Mesothelial cell of epicardium (in vitro differentiated cells): ENCODE measurements around the gene SLC9A3. TPM values are rescaled to one million over a fixed set of nuclear protein-coding genes. Genes with fewer than 3 reads are reported as not detected.

ENCODE experiments used
- DNase-seq, 2 experiments: peaks; one replicate each; pipeline ENCODE4 v3.0.0; 2021; ENCODE audit warnings: low spot score in 2 of 2; ENCODE audit not compliant: unreplicated experiment in 2 of 2
- H3K27ac Mint-ChIP-seq: 2 replicates; pipeline ENCODE4 v1.8.0; 2021; ENCODE audit warnings: mixed read lengths
- H3K27me3 Mint-ChIP-seq: 2 replicates; pipeline ENCODE4 v1.8.0; 2021; ENCODE audit warnings: low read depth, mixed read lengths
- H3K36me3 Mint-ChIP-seq: 2 replicates; pipeline ENCODE4 v1.8.0; 2021; ENCODE audit warnings: mixed read lengths
- H3K4me1 Mint-ChIP-seq: 2 replicates; pipeline ENCODE4 v1.8.0; 2021; ENCODE audit warnings: mixed read lengths
- H3K4me3 Mint-ChIP-seq: 2 replicates; pipeline ENCODE4 v1.8.0; 2021; ENCODE audit warnings: mild to moderate bottlenecking, moderate library complexity, mixed read lengths
- H3K9me3 Mint-ChIP-seq: 2 replicates; pipeline ENCODE4 v1.8.0; 2021; ENCODE audit warnings: mixed read lengths
- CTCF ChIP-seq: fragments of 200-600 bp; sonication (generic); IDR thresholded peaks from one replicate; pipeline ENCODE4 v1.5.0; 2021; ENCODE audit warnings: antibody characterized with exemption; ENCODE audit not compliant: unreplicated experiment
- total RNA-seq: library from RNA; stranded (reverse); gene quantifications from 3 replicates; pipeline ENCODE4 v1.2.1, GENCODE V29; 2021

SLC9A3 gene
- total RNA-seq, 1 donor from 2014 or later: 2.3 TPM

GRCh38 chr5:497871-498509 lies 26.3 kb downstream of the SLC9A3 start:
- TF ChIP-seq CTCF: no peak
- DNase-seq: no peak
- H3K36me3 Mint-ChIP-seq: no peaks in the 10 kb centered on the region
- H3K9me3 Mint-ChIP-seq: peaks cover 3% of the 10 kb centered on the region
- H3K27ac Mint-ChIP-seq: no peak overlapping the region
- peaks cover 68% of the 10 kb centered on the region for H3K27me3 Mint-ChIP-seq
- peaks cover 4% of the 10 kb centered on the region for H3K4me1 Mint-ChIP-seq
- H3K4me3 Mint-ChIP-seq: no peak overlapping the region

- Mint-ChIP-seq H3K9me3 (no peaks in the 10 kb centered on the region), H3K27me3 (peaks cover 70% of the 10 kb centered on the region), H3K4me1 (peaks cover 5% of the 10 kb centered on the region), H3K27ac (no peak overlapping the region), H3K4me3 (no peak overlapping the region), H3K36me3 (no peaks in the 10 kb centered on the region)
- no peak for TF ChIP-seq CTCF
- DNase-seq: no peak
These were observed 27.1 kb downstream of the SLC9A3 start for GRCh38 chr5:497090-497700.

GRCh38 chr5:496028-496427 lies 28.2 kb downstream of the SLC9A3 start:
- H3K4me1 Mint-ChIP-seq: peaks cover 5% of the 10 kb centered on the region
- no peaks in the 10 kb centered on the region for H3K36me3 Mint-ChIP-seq
- H3K4me3 Mint-ChIP-seq: no peak overlapping the region
- H3K27me3 Mint-ChIP-seq: peaks cover 72% of the 10 kb centered on the region
- TF ChIP-seq CTCF: no peak
- no peak for DNase-seq
- H3K9me3 Mint-ChIP-seq: no peaks in the 10 kb centered on the region
- no peak overlapping the region for H3K27ac Mint-ChIP-seq

GRCh38 chr5:494667-495255 lies 29.5 kb downstream of the SLC9A3 start:
- Mint-ChIP-seq H3K27ac (no peak overlapping the region), H3K9me3 (no peaks in the 10 kb centered on the region), H3K36me3 (no peaks in the 10 kb centered on the region), H3K4me1 (peaks cover 5% of the 10 kb centered on the region), H3K27me3 (peaks cover 79% of the 10 kb centered on the region), H3K4me3 (no peak overlapping the region)
- no peak for TF ChIP-seq CTCF
- no peak for DNase-seq

GRCh38 chr5:493758-494157 lies 30.5 kb downstream of the SLC9A3 start:
- Mint-ChIP-seq H3K4me1 (peaks cover 5% of the 10 kb centered on the region), H3K27me3 (peaks cover 72% of the 10 kb centered on the region), H3K36me3 (no peaks in the 10 kb centered on the region), H3K4me3 (no peak overlapping the region), H3K9me3 (no peaks in the 10 kb centered on the region), H3K27ac (no peak overlapping the region)
- DNase-seq: no peak
- TF ChIP-seq CTCF: no peak
